Body of pancreas (tissue), 4 donors: ENCODE measurements around the gene NRCAM.
A peak's percentile ranks its signal among the peaks of the same experiment; 100 is the strongest.

Experiments
- CTCF ChIP-seq, 7 experiments: fragments of 450-650 bp in 4 of 7; fragments of 200-600 bp in 3 of 7; sonication (generic) in 3 of 7; IDR thresholded peaks; one replicate each; pipeline ENCODE4 v1.5.1; 2016 to 2019; ENCODE audit warnings: antibody characterized with exemption in 7 of 7
- POLR2A ChIP-seq, 3 donors: fragments of 450-650 bp; IDR thresholded peaks; one replicate each; pipeline ENCODE4 v1.6.1; 2016; ENCODE audit warnings: antibody characterized with exemption in 3 of 3, mild to moderate bottlenecking in 2 of 3

GRCh38 chr7:108114117-108114841, 342.0 kb downstream of the NRCAM start:
- TF ChIP-seq POLR2A (IDR thresholded peaks at IDR 0.05) (no peak), CTCF (IDR thresholded peaks at IDR 0.05) (peak in 6 of 7 experiments; percentile 39 to 62 (median 51))
